Nephron progenitor cell (in vitro differentiated cells): ENCODE results near the gene GNG7.

Experiments used
- DNase-seq: peaks from one replicate; pipeline ENCODE4 v3.0.0; 2021
- H3K27ac Mint-ChIP-seq: 2 replicates; pipeline ENCODE4 v1.8.0; 2021; ENCODE audit warnings: mild to moderate bottlenecking, moderate library complexity, mixed read lengths
- H3K27me3 Mint-ChIP-seq: 2 replicates; pipeline ENCODE4 v1.8.0; 2021; ENCODE audit warnings: mild to moderate bottlenecking, low read depth, mixed read lengths; ENCODE audit not compliant: poor library complexity
- H3K36me3 Mint-ChIP-seq: 2 replicates; pipeline ENCODE4 v1.8.0; 2021; ENCODE audit warnings: low read depth, mixed read lengths
- H3K4me1 Mint-ChIP-seq: 2 replicates; pipeline ENCODE4 v1.8.0; 2021; ENCODE audit warnings: mixed read lengths
- H3K4me3 Mint-ChIP-seq: 2 replicates; pipeline ENCODE4 v1.8.0; 2021; ENCODE audit warnings: mild to moderate bottlenecking, moderate library complexity, mixed read lengths
- H3K9me3 Mint-ChIP-seq: 2 replicates; pipeline ENCODE4 v1.8.0; 2021; ENCODE audit warnings: mild to moderate bottlenecking, moderate library complexity, mixed read lengths
- TF ChIP-seq, protein P1 (sequence below): fragments of 200-600 bp; sonication (generic); IDR thresholded peaks from 2 replicates; pipeline ENCODE4 v1.5.0; 2021; ENCODE audit warnings: antibody characterized with exemption

Gene GNG7

DNA sequence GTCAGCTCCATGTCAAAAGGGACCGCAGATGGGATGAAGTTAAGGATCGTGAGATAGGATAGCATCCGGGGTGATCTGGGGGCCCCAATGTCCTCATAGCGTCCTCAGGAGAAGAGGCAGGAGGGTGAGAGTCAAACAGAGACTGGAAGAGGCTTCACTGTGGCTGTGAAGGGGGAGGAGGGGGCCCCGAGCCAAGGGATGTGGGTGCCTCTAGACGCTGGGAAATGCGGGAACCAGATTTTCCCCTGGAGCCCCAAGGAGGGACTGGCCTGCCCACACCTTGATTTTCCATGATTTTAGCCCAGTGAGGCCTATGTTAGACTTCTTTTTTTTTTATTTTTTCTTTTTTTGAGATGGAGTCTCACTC lies 61.2 kb downstream of the GNG7 start:
- Mint-ChIP-seq H3K9me3 (no peaks in the 10 kb centered on the region), H3K27me3 (peaks cover 54% of the 10 kb centered on the region), H3K36me3 (no peaks in the 10 kb centered on the region), H3K4me3 (no peak overlapping the region), H3K27ac (no peak overlapping the region), H3K4me1 (peaks cover 20% of the 10 kb centered on the region)
- TF ChIP-seq, protein P1, sequence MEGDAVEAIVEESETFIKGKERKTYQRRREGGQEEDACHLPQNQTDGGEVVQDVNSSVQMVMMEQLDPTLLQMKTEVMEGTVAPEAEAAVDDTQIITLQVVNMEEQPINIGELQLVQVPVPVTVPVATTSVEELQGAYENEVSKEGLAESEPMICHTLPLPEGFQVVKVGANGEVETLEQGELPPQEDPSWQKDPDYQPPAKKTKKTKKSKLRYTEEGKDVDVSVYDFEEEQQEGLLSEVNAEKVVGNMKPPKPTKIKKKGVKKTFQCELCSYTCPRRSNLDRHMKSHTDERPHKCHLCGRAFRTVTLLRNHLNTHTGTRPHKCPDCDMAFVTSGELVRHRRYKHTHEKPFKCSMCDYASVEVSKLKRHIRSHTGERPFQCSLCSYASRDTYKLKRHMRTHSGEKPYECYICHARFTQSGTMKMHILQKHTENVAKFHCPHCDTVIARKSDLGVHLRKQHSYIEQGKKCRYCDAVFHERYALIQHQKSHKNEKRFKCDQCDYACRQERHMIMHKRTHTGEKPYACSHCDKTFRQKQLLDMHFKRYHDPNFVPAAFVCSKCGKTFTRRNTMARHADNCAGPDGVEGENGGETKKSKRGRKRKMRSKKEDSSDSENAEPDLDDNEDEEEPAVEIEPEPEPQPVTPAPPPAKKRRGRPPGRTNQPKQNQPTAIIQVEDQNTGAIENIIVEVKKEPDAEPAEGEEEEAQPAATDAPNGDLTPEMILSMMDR = no peak
- DNase-seq = no peak

DNA sequence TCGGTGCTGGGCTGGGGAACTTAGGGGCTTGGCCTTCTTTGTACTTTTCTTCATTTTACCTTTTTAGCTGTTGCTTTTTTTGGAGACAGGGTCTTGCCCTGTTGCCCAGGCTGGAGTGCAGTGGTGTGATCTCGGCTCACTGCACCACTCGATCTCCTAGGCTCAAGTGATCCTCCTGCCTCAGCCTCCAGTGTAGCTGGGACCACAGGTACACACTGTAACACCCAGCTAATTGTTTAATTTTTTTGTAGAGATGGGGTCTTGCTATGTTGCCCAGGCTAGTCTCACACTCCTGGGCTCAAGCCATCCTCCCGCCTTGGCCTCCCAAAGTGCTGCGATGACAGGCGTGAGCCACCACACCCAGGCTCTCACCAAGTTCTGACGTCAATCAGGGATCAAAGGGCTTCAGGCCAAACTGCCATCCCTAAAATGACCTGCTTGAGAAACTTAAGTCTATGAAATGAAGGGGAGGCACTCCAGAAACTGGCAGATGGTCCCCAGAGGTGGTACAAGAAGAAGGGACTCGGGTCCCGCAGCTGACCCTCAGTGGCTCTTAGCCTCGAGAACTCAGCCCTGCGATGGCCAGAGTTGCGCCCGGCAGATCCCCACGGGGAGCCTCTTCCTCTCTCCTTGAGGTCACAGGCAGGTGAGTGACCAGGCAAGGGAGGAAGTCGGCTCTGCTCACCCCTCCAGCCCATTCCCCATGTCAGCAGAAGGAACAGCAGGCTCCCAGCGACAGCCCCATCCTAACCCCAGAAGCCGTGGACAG lies 61.7 kb downstream of the GNG7 start:
- DNase-seq = no peak
- H3K4me3 Mint-ChIP-seq = no peak overlapping the region
- TF ChIP-seq, protein P1 = no peak
- peaks cover 21% of the 10 kb centered on the region for H3K4me1 Mint-ChIP-seq
- peaks cover 54% of the 10 kb centered on the region for H3K27me3 Mint-ChIP-seq
- H3K36me3 Mint-ChIP-seq = no peaks in the 10 kb centered on the region
- no peaks in the 10 kb centered on the region for H3K9me3 Mint-ChIP-seq
- no peak overlapping the region for H3K27ac Mint-ChIP-seq

DNA sequence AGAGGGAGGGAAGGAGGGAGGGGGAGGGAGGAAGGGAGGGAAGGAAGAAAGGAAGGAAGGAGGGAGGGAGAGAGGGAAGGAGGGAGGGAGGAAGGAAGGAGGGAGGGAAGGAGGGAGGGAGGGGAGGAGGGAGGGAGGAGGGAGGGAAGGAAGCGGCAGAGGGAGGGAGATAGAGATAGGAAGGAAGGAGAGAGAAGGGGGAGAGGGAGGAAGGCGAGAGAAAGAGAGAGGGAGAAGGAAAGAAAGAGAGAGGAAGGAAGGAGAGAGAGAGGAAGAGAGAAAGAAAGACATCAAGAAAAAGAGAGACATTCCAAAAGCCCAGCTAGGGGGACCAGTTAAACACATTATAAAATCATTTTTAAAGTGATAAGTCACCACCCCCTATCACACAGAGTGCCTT lies 62.5 kb downstream of the GNG7 start:
- TF ChIP-seq, protein P1 = no peak
- Mint-ChIP-seq H3K27ac (no peak overlapping the region), H3K36me3 (no peaks in the 10 kb centered on the region), H3K9me3 (no peaks in the 10 kb centered on the region), H3K27me3 (peaks cover 58% of the 10 kb centered on the region), H3K4me3 (no peak overlapping the region), H3K4me1 (peaks cover 25% of the 10 kb centered on the region)
- no peak for DNase-seq

DNA sequence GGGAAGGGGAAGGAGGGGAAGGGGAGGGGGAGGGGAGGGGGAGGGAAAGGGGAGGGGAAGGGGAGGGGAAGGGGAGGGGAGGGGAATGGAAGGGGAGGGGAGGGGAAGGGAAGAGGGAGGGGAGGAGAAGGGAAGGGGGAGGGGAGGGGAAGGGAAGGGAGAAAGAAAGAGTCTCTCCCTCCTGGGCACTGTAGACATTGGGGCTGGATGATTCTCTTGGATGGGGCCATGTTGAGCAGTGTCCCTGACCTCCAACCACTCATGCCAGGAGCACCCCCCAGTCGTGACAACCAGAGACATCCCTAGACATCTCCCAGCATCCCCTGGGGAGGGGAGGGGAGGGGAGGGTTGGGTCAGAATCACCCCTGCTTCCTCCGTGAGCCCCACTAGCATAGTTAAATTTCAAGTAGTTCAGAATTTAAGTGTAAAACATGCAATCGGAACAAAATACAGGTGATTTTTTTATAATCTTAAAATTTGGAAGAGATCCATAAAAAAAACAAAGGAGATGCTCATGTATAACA lies 64.0 kb downstream of the GNG7 start:
- Mint-ChIP-seq H3K36me3 (no peaks in the 10 kb centered on the region), H3K27ac (no peak overlapping the region), H3K9me3 (no peaks in the 10 kb centered on the region), H3K4me1 (peaks cover 40% of the 10 kb centered on the region), H3K4me3 (no peak overlapping the region), H3K27me3 (peaks cover 63% of the 10 kb centered on the region)
- TF ChIP-seq, protein P1 = no peak
- no peak for DNase-seq

DNA sequence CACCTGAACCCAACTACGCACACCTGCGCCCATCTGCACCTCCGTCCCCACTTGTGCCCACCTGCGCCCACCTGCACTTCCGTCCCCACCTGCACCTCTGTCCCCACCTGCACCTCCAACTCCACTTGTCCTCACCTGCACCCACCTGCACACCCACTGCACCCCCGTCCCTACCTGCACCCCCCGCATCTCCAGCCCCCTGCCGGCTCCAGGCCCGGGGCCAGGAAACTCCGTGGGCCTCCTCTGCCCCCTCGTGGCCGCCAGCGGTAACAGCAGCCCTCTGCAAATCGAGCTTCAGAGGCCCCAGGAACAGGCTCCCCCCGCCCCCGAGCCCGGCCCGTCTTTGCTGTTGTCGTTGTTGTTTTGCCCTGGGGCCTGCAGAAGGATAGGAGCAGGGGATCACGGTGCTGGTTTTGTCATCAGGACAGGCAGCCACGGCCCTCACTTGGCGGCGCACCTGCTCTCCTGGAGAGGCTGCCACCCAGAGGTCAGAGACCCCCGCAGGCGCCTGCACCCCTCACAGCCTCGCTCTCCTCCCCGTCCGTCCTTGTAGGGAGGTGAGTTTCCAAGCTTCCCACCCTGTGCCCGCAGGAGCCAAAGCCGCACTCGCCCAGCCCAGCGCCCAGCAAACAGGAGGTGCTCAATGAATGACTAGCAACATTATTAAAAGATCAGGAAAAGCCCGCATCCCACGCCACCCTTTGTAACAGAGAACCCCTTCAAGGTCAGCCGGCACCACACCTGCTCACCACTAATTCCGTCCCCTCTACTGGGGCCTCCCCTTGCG lies 65.4 kb downstream of the GNG7 start:
- Mint-ChIP-seq H3K4me3 (peak overlapping the region; percentile 47), H3K36me3 (no peaks in the 10 kb centered on the region), H3K27ac (no peak overlapping the region), H3K27me3 (peaks cover 58% of the 10 kb centered on the region), H3K4me1 (peaks cover 51% of the 10 kb centered on the region), H3K9me3 (no peaks in the 10 kb centered on the region)
- peak; percentile 83 for DNase-seq
- TF ChIP-seq, protein P1 = peak; percentile 64
